HG03575 (cell line): ENCODE data around the gene NUP50.

ENCODE experiments used
- ATAC-seq: cut with Tn5 transposase; IDR thresholded peaks from one replicate; pipeline ENCODE4 v1.9.1; 2021; ENCODE audit not compliant: unreplicated experiment, insufficient number of reproducible peaks, low FRiP score; ENCODE audit errors: extremely low read depth

The NUP50 gene, protein sequence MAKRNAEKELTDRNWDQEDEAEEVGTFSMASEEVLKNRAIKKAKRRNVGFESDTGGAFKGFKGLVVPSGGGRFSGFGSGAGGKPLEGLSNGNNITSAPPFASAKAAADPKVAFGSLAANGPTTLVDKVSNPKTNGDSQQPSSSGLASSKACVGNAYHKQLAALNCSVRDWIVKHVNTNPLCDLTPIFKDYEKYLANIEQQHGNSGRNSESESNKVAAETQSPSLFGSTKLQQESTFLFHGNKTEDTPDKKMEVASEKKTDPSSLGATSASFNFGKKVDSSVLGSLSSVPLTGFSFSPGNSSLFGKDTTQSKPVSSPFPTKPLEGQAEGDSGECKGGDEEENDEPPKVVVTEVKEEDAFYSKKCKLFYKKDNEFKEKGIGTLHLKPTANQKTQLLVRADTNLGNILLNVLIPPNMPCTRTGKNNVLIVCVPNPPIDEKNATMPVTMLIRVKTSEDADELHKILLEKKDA

GRCh38 chr22:45163451-45164269 is at the start of gene NUP50:
NUP50 (plus strand) TSS chr22:45163925; CDS start chr22:45168178, 4,253 bp downstream.
- no peak for ATAC-seq

DNA sequence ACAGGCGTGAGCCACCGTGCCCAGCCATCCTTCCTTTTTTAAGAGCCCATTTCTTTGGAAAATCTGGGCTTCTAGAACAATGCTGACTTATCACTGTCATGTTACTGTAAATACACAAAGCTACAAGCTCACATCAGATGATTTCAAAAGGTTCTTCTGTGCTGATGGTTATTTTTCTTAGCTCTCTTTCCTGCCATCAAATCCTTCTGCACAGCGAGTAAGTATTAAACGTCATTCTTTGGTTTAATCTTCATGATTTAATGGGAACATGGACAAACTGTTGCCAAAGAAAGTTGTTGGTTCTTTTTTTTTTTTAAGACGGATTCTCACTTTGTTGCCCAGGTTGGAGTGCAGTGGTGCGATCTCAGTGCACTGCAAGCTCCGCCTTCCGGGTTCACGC is 43.3 kb upstream of the NUP50 start:
- no peak for ATAC-seq

DNA sequence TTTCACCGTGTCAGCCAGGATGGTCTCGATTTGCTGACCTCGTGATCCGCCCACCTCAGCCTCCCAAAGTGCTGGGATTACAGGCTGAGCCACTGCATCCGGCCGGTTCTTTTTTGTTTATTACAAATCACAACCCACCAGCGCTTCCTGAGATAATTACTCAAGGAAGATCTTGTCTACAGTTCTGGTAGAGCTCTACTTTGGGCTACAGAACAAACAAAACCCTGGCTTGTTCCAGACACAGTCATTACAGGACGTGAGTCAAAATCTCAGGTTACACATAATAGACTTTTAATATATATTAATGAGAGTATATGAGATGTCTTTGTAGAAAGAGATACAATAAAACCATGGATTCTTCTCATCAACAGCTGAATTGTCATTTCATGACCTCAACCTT is 42.8 kb upstream of the NUP50 start:
- no peak for ATAC-seq

DNA sequence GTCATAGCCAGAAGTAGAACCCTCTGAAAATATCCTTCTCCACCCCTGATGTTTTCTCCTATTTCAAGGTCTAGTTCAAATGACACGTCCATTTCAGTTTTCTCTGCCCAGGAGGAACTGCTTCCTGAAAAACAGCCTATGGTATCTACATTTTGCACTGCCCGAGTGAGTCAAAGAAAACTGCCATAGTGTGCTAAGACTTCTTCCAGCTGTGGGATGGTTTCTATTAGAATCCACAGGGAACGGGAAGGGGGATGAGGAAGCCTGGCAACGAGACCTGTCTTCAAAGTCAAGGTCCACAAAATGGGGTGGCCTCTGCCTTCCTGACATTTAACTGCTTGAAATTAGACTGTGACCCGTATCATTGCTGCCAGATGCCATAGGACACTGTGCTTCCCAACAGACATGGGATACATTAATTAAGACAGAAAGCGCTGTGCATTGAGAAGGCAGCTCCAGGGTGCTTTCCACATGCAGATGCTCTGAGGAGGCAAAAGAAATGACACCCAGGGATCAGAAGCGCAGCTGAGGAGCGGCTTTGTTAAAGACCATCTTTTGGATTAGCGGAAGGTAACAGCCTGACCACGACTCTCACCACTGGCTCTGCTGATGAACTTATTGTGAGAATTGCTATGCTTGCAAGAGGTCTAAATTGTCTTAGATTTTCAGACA is 39.4 kb upstream of the NUP50 start:
- ATAC-seq, result no peak

GRCh38 chr22:45125188-45125587 is 38.5 kb upstream of the NUP50 start:
- no peak for ATAC-seq

DNA sequence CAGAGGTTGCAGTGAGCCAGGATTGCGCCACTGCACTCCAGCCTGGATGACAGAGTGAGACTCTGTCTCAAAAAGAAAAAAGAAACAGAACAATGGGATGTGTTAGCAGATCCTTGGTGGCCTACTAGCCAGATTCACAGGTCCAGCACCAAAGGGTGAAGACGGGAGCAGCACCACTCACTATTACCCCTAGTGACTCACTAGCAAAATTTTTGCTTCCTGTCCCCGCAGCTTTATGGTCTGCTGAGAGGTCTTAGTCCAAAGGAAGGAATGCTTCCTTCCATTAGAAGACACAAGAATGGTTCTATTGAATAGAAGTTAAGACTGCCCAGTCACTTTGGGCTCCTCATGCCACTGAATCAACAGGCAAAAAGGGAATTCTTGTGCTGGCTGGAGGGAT is 35.9 kb upstream of the NUP50 start:
- no peak for ATAC-seq

DNA sequence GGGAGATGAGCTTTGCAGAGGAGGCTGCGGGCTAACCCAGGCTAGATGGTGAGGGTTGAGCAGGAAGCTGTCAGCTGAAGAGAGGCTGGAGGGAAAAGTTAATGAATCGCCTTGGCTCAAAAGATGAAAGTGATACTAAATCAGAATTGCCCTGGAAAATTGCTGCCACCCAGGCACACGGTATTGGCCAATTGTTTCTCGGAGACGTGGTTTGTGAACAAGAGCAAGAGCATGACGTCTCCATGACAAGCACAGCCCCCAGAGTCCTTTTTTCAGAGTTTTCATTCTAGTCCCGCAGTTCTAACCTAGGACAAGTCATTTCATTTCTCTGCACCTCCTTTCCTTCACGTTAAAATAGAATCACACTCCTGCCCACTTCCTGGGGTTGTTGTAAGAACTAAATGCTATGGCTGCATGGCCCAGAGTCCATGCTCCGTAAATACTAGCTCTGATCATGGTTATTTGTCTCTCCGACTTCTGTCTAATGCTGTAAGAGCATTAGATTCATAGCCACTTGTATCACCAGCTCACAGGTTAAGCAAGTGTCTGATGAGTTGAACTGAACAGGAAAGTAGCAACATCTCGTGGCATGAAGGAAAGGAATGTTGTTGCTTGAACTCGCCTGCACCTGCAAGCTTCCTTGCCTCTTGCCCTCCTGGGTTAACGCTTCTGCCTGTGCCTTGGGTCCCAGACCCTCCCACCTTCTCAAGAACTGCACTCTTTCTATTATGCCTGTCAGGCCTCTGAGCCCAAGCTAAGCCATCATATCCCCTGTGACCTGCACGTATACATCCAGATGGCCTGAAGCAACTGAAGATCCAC is 33.8 kb upstream of the NUP50 start:
- ATAC-seq, result no peak

DNA sequence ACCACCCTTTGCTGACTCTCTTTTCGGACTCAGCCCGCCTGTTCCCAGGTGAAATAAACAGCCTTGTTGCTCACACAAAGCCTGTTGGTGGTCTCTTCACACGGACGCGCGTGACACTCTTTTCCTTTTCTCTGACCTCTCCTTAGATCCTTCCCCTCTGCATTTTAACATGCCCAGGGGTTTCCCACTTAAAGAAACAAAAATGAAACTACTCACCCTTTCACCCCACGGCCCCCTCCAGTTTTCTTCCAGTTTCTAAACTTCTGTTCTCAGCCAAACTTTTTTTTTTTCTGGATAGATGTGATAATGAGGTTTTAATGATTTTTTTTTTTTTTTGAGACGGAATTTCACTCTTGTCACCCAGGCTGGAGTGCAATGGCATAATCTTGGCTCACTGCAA is 32.8 kb upstream of the NUP50 start:
- ATAC-seq, result no peak

DNA sequence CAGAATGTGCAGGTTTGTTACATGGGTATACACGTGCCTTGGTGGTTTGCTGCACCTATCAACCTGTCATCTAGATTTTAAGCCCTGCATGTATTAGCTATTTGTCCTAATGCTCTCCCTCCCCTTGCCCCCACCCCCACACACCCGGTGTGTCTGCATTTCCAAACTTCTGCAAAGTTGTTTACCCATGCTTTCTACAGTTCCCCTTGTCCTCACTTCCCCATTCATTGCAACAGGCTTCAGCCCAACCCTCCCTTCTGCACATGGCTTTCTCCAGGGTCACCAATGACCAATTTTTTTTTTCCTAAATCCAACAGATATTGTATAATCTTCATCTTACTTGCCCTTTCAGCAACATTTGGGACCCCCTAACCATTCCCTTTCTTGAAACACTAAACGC is 32.0 kb upstream of the NUP50 start:
- no peak for ATAC-seq

DNA sequence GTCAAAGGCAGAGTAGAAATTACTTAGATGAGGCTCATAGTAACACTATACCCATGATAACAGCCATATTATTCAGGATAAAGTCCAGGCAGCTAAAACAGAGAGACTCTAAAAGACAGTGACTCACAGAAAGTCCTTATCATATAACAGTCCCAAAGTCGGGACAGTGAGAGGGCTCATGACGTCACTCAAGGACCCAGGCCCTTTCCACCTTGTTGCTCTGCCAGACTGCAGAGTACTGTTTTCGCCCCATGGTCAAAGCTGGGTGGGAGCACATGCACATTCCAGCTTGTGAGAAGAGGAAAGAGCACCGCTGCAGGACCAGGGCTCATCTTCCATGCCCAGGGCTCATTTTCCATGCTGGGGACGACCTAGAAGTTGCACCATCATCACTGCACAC is 29.4 kb upstream of the NUP50 start:
- no peak for ATAC-seq

DNA sequence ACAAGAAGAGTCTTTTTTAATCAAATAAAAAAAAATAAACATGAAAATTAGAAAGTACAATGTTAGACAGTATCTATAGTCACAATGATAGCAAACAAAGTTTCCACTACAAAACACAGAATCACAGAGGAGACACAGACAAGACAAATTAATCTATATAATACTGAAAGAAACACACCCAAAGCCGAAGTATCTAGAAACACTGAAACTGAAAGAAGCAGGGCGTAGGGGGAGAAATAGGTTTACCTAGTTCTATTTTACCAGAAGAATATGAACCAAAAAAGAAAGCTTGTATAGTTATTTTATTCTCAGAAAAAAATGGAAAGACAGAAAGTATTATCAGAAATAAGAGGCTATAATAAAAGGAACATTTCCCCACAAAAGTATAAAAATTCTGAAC is 27.1 kb upstream of the NUP50 start:
- ATAC-seq, result no peak

- no peak for ATAC-seq
Observed at GRCh38 chr22:45139693-45140092, 24.0 kb upstream of the NUP50 start.

DNA sequence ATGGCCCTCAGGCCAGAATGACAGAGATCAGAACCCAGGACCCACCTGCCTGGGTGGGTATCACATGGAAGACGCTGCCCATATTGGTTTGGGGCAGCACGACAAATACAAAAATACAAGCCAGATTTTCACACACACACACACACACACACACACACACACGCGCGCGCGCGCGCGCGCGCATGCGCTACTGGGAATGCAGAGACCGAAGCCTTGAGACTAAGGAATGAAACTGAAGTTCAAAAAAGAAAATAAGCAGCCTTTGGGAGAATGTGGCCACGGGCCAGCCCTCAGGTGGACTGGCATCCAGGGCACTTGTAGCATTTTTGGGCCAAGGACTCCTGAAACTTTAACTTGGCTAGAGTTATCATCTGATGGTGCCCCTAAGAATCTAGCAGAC is 21.3 kb upstream of the NUP50 start:
- no peak for ATAC-seq

DNA sequence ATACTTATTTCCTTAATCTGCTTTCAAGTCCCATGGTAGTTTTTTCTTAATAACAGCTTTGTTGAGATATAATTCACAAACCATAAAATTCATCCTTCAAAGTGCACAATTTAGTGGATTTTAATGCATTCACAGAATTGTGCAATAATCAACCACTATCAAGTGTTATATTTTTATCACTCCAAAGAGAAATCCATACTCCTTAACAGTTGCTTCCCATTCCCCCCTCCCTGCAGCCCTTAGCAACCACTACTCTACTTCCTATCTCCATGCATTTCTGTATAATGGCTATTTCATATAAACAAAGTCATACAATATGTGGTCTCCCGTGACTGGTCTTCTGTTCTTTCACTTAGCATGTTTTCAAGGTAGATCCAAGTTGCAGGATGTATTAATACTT is 18.8 kb upstream of the NUP50 start:
- no peak for ATAC-seq

DNA sequence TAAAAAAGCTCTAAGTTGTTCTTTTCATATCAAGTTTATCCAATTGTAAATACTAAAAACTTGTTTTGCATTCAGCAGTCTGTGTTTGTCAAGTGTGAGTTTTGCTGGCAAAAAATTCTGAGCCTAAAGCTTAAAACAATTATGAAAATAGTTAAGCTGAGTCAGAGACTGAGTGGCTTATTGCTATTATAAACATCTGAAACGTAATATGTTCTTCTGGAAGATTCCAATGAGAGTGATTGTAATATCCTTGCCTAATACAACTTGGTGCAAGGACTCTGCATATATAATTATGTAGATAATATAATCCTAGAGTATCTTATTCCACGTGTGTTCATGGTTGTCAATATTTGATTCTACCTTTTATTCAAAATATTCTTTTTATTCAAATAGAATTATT is 14.1 kb upstream of the NUP50 start:
- no peak for ATAC-seq

- ATAC-seq, result no peak
Observed at GRCh38 chr22:45150139-45150538, 13.6 kb upstream of the NUP50 start.

- ATAC-seq, result no peak
Observed at GRCh38 chr22:45151503-45151902, 12.2 kb upstream of the NUP50 start.

- ATAC-seq, result no peak
Observed at GRCh38 chr22:45154383-45154782, 9.3 kb upstream of the NUP50 start.
